ENCODE results near the gene USP3. TPM values are rescaled to one million over a fixed set of nuclear protein-coding genes. Genes with fewer than 3 reads are reported as not detected.

The USP3 gene
- 10 to 100 TPM; 68.7 to 72.9 TPM for total RNA-seq

GRCh38 chr15:63504247-63504978 is at the start of gene USP3:
USP3 (plus strand) TSS chr15:63504593; CDS start chr15:63504740, 147 bp downstream.

GRCh38 chr15:63597038-63597790 is 92.8 kb downstream of the USP3 start, which contains the start of gene FBXL22:
FBXL22 (plus strand) TSS chr15:63597387; CDS start chr15:63597393, 6 bp downstream.

Other genes with a start within 250 kb of the USP3 start
- gene APH1B, start 227.0 kb upstream of the USP3 start, total RNA-seq: 1 to 10 TPM; 9.6 to 9.9 TPM
- not detected for gene CA12, start 122.7 kb upstream of the USP3 start, total RNA-seq
- 1 to 10 TPM in 1 of 2 experiments, under 1 TPM in 1; 0.77 to 1.1 TPM for gene FBXL22, start 92.8 kb downstream of the USP3 start, total RNA-seq